WTC11 (cell line): ENCODE results near the gene UBL4B.

Experiments used
- CTCF ChIP-seq: fragments of 200-600 bp; IDR thresholded peaks from 2 replicates; pipeline ENCODE4 v1.8.0; 2022; ENCODE audit warnings: antibody characterized with exemption
- E2F4 ChIP-seq: sonication (generic); formaldehyde crosslinking; IDR thresholded peaks from 2 replicates; pipeline ENCODE4 v1.8.1; 2022; ENCODE audit warnings: low read depth, mild to moderate bottlenecking, moderate library complexity, missing genetic modification reagents, borderline replicate concordance

GRCh38 chr1:110083866-110084226 lies 28.4 kb upstream of the UBL4B start:
- no peak for TF ChIP-seq CTCF
- no peak for TF ChIP-seq E2F4 (CRISPR knock-in tag)
